ENCODE results near the gene CAPZA3. TPM values are rescaled to one million over a fixed set of nuclear protein-coding genes. Genes with fewer than 3 reads are reported as not detected.
"Not testable (repeated sequence)": the region's sequence is repeated elsewhere in the genome, so short reads cannot be mapped to it uniquely, and the experiment has no call there.

Gene CAPZA3, protein sequence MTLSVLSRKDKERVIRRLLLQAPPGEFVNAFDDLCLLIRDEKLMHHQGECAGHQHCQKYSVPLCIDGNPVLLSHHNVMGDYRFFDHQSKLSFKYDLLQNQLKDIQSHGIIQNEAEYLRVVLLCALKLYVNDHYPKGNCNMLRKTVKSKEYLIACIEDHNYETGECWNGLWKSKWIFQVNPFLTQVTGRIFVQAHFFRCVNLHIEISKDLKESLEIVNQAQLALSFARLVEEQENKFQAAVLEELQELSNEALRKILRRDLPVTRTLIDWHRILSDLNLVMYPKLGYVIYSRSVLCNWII
- total RNA-seq: not detected
- long read RNA-seq: 0 reads

DNA sequence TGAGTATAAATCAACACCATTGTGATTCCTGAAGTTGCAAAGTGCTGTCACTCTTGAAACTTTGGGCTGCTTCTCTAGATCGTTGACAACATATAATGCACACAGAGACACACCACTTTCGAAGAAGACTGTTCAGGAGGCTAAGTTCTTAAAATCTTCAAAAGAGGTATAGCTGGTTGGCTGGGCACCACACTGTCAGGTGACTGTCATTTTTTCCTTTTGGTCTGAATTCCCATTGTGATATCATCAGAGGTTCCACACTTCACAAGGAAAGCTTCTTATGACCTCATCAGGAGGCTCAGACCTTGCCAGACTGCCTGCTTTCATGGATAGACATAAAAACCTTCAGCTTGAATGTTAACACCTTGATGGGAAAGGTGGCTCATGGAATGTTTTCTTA is at the start of gene CAPZA3, which contains the start of gene PLCZ1:
Gene CAPZA3, plus strand, starts transcription at position 301 of the 400 bp plus-strand sequence. CDS start 150 bp downstream, outside the sequence.
Gene PLCZ1, minus strand, starts transcription at position 194 of the 400 bp plus-strand sequence. CDS start 641 bp downstream, outside the sequence.
- TF ChIP-seq, protein P1, sequence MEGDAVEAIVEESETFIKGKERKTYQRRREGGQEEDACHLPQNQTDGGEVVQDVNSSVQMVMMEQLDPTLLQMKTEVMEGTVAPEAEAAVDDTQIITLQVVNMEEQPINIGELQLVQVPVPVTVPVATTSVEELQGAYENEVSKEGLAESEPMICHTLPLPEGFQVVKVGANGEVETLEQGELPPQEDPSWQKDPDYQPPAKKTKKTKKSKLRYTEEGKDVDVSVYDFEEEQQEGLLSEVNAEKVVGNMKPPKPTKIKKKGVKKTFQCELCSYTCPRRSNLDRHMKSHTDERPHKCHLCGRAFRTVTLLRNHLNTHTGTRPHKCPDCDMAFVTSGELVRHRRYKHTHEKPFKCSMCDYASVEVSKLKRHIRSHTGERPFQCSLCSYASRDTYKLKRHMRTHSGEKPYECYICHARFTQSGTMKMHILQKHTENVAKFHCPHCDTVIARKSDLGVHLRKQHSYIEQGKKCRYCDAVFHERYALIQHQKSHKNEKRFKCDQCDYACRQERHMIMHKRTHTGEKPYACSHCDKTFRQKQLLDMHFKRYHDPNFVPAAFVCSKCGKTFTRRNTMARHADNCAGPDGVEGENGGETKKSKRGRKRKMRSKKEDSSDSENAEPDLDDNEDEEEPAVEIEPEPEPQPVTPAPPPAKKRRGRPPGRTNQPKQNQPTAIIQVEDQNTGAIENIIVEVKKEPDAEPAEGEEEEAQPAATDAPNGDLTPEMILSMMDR (IDR thresholded peaks at IDR 0.05): no peak
- no peak within 1 kb of the TSS for H3K4me3 ChIP-seq
- H3K4me1 ChIP-seq: no peaks in the 10 kb centered on the region
- H3K36me3 ChIP-seq: no peaks in the 10 kb centered on the region
- H3K9me3 ChIP-seq: no peaks in the 10 kb centered on the region
- H3K27me3 ChIP-seq: no peaks in the 10 kb centered on the region
- intact Hi-C loops (cut with DNase I): no loop called here
- ATAC-seq (no peak), DNase-seq (no peak)
- no peak within 1 kb of the TSS for H3K27ac ChIP-seq

DNA sequence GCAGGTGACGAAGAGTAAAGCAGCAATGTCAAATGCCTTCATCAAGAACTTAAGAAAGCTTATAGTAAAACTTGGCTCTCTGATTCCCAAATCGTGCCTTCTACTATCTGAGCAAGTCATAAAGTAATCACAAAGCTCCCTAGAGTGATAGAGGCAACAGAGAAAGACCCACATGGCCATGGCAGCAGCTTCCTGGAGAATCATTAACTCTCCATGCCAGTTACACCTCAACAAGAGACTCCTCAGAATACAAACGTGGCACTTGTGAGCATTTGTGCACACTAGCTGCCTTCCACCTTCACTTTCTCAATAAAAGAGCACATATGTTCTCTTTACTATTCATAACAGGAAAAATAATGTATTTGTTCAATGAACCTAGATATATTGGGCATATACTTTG is 48.1 kb upstream of the CAPZA3 start:
- no peak for ATAC-seq
- no peak overlapping the region for H3K4me3 ChIP-seq
- H3K36me3 ChIP-seq: no peaks in the 10 kb centered on the region
- no peak overlapping the region for H3K27ac ChIP-seq
- no peaks in the 10 kb centered on the region for H3K4me1 ChIP-seq
- H3K27me3 ChIP-seq: no peaks in the 10 kb centered on the region
- no peaks in the 10 kb centered on the region for H3K9me3 ChIP-seq
- no peak for DNase-seq
- intact Hi-C loops (cut with DNase I): no loop called here
- TF ChIP-seq, protein P1 (IDR thresholded peaks at IDR 0.05): no peak

DNA sequence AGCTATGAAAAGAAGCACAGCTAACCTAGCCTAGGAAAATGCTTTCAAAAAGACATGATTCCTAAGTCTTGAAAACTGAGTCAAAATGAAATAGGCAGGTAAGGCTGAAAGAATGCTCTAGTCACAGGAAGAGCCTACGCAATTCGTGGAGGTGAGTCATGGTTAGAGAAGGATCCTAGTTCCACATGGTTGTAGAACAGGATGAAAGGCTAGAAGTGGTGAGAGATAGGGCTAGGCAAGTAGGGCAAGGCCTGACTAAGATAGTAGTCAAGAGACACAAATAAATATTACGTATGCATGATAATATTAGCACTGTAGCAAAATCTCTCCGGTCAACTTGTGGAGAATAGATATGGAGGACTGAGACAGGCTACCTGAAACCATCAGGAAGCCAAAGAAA is 47.3 kb upstream of the CAPZA3 start:
- no peak for DNase-seq
- ATAC-seq: no peak

GRCh38 chr12:18693986-18694385 is 43.9 kb upstream of the CAPZA3 start:
- intact Hi-C loops (cut with DNase I); ATAC-seq; H3K27me3 ChIP-seq; H3K9me3 ChIP-seq; DNase-seq; H3K36me3 ChIP-seq; H3K4me1 ChIP-seq; H3K27ac ChIP-seq; H3K4me3 ChIP-seq: not testable (repeated sequence)

More for the DNA sequence above, 47.3 kb upstream of the CAPZA3 start:
- H3K27me3 ChIP-seq: no peaks in the 10 kb centered on the region
- H3K4me3 ChIP-seq: no peak overlapping the region
- H3K36me3 ChIP-seq: no peaks in the 10 kb centered on the region
- H3K4me1 ChIP-seq: no peaks in the 10 kb centered on the region
- H3K9me3 ChIP-seq: no peaks in the 10 kb centered on the region
- intact Hi-C loops (cut with DNase I): no loop called here
- H3K27ac ChIP-seq: no peak overlapping the region
- TF ChIP-seq, protein P1 (IDR thresholded peaks at IDR 0.05): no peak

DNA sequence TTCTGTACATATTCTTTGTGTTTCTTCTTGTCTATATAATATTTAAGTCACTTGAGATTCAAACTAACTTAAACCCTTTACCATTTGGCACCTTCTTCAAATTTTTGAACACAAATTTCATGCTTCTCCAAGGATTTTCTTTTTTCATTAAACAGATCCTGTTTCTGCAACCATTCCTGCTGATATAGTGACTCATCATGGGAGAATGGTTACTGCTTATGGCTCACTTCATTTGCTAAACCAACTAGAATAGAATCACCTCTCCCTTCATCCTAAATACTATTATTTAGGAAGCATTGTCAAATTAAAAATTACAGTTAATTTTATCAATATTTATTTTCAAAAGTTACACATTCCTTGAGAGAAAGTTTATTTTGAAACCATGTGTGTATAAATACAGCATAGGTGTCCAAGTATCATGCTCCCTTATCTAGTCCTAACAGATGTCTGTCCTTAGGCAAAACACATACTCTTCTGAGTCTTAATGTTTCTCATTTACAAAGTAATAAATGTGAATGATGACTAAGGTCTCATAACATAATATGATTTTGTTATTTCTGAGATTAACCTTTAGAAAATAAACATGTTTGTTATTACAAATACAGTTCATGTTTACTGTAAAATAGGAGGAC is 40.8 kb upstream of the CAPZA3 start:
- ATAC-seq (no peak), DNase-seq (no peak)
- H3K4me3 ChIP-seq: no peak overlapping the region
- H3K36me3 ChIP-seq: no peaks in the 10 kb centered on the region
- H3K4me1 ChIP-seq: no peaks in the 10 kb centered on the region
- TF ChIP-seq, protein P1 (IDR thresholded peaks at IDR 0.05): no peak
- no peaks in the 10 kb centered on the region for H3K9me3 ChIP-seq
- intact Hi-C loops (cut with DNase I): no loop called here
- no peaks in the 10 kb centered on the region for H3K27me3 ChIP-seq
- no peak overlapping the region for H3K27ac ChIP-seq

DNA sequence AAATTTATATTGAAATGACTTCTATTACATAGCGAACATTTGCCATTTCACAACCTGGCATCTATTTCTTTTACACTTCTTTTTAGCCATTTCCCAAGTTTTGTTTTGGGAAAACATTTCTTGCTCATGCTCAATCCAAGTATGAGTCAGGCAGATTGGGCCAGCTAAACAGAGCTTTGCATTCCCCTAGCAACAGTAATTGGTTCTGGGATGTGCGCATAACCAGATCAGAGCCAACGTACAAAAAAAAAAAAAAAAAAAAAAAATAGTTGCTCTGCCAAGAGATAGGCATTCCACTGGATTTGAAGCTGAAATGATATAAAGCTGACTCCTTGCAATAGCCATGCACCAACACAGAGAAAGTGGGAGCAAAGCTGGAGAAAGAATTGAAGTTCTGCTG is 37.6 kb upstream of the CAPZA3 start:
- TF ChIP-seq, protein P1 (IDR thresholded peaks at IDR 0.05): no peak
- H3K4me3 ChIP-seq: no peak overlapping the region
- intact Hi-C loops (cut with DNase I): no loop called here
- DNase-seq (no peak), ATAC-seq (no peak)
- H3K27ac ChIP-seq: no peak overlapping the region
- no peaks in the 10 kb centered on the region for H3K27me3 ChIP-seq
- no peaks in the 10 kb centered on the region for H3K4me1 ChIP-seq
- no peaks in the 10 kb centered on the region for H3K9me3 ChIP-seq
- no peaks in the 10 kb centered on the region for H3K36me3 ChIP-seq

Measured in upper lobe of right lung (tissue), 1 donor.